Measurements from ENCODE around the gene SPOUT1. TPM values are rescaled to one million over a fixed set of nuclear protein-coding genes. Genes with fewer than 3 reads are reported as not detected.

SPOUT1 gene
- total RNA-seq, 1 experiment from 2014 or later = 59.6 TPM

DNA sequence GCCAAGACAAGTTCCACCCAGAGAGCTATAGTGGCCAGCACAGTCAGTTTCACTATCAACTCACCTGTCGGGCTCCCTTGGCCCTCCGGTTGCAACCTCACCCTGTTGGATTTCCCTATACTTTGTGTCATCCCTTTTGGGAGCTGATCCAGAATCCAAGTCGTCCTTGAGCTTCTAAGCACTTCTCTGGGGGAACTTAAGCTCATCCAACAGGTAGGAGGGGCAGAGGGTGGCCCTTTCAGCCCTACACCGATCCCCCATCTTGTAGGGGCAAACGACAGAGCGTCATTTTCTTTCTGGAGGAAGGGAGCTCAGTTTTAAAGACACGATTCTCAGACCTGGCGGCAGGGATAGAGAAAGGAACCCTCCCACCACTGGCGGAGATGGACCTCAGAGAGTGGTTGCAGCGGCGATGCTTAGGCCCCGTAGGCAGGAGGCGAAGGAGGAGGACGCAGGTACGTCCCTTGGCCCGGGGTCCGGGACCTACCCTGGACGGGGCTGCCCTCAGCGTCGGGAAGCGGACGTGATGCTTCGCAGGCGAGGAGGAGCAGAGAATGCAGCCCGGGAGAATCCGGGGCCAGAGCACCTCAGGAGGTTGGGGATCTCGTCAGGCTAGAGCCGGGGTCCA is 58.4 kb downstream of the SPOUT1 start:
- Histone ChIP-seq H4K20me1 (ENCODE audit: insufficient read depth) (no peaks in the 10 kb centered on the region), H3K79me2 (ENCODE audit: low read depth) (peaks cover 31% of the 10 kb centered on the region), H2AFZ (peak overlapping the region; percentile 85), H3K9me2 (ENCODE audit: insufficient read depth) (no peaks in the 10 kb centered on the region), H3F3A (ENCODE audit: insufficient read depth, low read depth) (peaks cover 34% of the 10 kb centered on the region), H3K4me2 (peak overlapping the region; percentile 89), H3K27me3 (ENCODE audit: insufficient read depth, low read depth) (no peaks in the 10 kb centered on the region), H3K9me3 (ENCODE audit: insufficient read depth, low read depth) (no peaks in the 10 kb centered on the region), H3K27ac (peak overlapping the region; percentile 63), H3K4me3 (peak overlapping the region; percentile 80), H3K36me3 (ENCODE audit: low read depth) (no peaks in the 10 kb centered on the region; the same call in 1 of the 2 replicates), H3K4me1 (replicated peaks; ENCODE audit: insufficient read depth) (peaks cover 11% of the 10 kb centered on the region; the same call in 1 of the 2 replicates)
- intact Hi-C loops (cut with micrococcal nuclease; ENCODE audit: unreplicated experiment) = loop anchor here (1.0 kb wide), 2 partner anchors 47 to 136 kb away; partner anchors contain the start of gene ZDHHC12
- DNase-seq = no peak
- CTCF ChIA-PET = interaction anchor here (0.6 kb wide), 2 partner anchors 108 to 322 kb away, joined by 4 to 5 read pairs; no protein-coding TSS in a partner anchor
- BruUV-seq (replicated peaks) = no TSS peak
- TF ChIP-seq EZH2 (IDR thresholded peaks at IDR 0.05; ENCODE audit: low read depth) = no peak
- TF ChIP-seq, protein P1, sequence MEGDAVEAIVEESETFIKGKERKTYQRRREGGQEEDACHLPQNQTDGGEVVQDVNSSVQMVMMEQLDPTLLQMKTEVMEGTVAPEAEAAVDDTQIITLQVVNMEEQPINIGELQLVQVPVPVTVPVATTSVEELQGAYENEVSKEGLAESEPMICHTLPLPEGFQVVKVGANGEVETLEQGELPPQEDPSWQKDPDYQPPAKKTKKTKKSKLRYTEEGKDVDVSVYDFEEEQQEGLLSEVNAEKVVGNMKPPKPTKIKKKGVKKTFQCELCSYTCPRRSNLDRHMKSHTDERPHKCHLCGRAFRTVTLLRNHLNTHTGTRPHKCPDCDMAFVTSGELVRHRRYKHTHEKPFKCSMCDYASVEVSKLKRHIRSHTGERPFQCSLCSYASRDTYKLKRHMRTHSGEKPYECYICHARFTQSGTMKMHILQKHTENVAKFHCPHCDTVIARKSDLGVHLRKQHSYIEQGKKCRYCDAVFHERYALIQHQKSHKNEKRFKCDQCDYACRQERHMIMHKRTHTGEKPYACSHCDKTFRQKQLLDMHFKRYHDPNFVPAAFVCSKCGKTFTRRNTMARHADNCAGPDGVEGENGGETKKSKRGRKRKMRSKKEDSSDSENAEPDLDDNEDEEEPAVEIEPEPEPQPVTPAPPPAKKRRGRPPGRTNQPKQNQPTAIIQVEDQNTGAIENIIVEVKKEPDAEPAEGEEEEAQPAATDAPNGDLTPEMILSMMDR (conservative IDR thresholded peaks at IDR 0.05) = no peak
- POLR2A ChIA-PET (ENCODE audit: unreplicated experiment) = interaction anchor here (0.6 to 0.8 kb wide), 5 partner anchors 47 to 724 kb away, joined by 5 to 17 read pairs (median 7); partner anchors contain the start of gene ZDHHC12

DNA sequence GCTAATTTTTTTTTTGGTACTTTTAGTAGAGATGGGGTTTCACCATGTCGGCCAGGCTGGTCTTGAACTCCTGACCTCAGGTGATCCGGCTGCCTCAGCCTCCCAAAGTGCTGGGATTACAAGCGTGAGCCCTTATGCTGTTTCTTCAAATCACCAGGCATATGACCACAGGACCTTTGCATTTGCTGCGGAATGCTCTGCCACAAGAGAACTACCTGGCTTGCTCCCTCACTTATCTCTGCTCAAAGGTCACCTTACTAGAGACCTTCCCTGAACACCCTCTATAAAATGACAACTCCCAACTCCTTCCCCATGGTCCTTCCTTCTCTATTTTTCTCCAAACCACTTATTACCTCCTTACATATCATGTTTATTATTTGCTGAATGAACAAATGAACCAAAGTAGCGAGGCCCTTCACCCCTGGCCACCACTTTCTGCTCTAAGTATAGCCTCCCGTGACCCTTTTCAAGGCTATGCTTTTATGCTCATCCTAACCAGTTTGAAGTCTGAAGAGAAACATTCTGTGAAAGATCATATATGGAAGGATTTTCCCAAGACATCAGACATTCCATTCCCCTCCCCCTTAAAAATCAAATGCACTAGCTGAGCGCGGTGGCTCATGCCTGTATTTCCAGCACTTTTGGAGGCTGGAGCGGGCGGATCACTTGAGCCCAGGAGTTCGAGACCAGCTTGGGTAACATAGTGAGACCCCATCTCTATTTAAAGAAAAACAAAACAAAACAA is 59.1 kb downstream of the SPOUT1 start:
- Histone ChIP-seq H3K27me3 (ENCODE audit: insufficient read depth, low read depth) (no peaks in the 10 kb centered on the region), H3K4me1 (replicated peaks; ENCODE audit: insufficient read depth) (peaks cover 11% of the 10 kb centered on the region; the same call in 1 of the 2 replicates), H3K27ac (peak overlapping the region; percentile 63), H3K36me3 (ENCODE audit: low read depth) (no peaks in the 10 kb centered on the region; the same call in 1 of the 2 replicates), H3K4me3 (peak overlapping the region; percentile 80), H2AFZ (peak overlapping the region; percentile 85), H3K9me3 (ENCODE audit: insufficient read depth, low read depth) (no peaks in the 10 kb centered on the region), H3K4me2 (peak overlapping the region; percentile 89), H4K20me1 (ENCODE audit: insufficient read depth) (no peaks in the 10 kb centered on the region), H3K9me2 (ENCODE audit: insufficient read depth) (no peaks in the 10 kb centered on the region), H3K79me2 (ENCODE audit: low read depth) (peaks cover 31% of the 10 kb centered on the region), H3F3A (ENCODE audit: insufficient read depth, low read depth) (peaks cover 34% of the 10 kb centered on the region)
- no peak for DNase-seq
- BruUV-seq (replicated peaks) = no TSS peak
- TF ChIP-seq EZH2 (IDR thresholded peaks at IDR 0.05; ENCODE audit: low read depth) = no peak
- TF ChIP-seq, protein P1 (conservative IDR thresholded peaks at IDR 0.05) = no peak
- ChIA-PET POLR2A (ENCODE audit: unreplicated experiment) (interaction anchor here (0.6 to 0.8 kb wide), 3 partner anchors 32 to 401 kb away, joined by 5 to 12 read pairs (median 7); partner anchors contain the start of gene ZDHHC12), CTCF (interaction anchor here (0.6 kb wide), 1 partner anchor 109 kb away, joined by 4 read pairs; no protein-coding TSS in a partner anchor)
- intact Hi-C loops (cut with micrococcal nuclease; ENCODE audit: unreplicated experiment) = loop anchor here (1.0 kb wide), 2 partner anchors 46 to 135 kb away; partner anchors contain the start of gene ZDHHC12

Other genes with a start within 250 kb of the SPOUT1 start
- 225 and 263 TPM in 2 replicates for gene DYNC2I2, start 172.9 kb downstream of the SPOUT1 start, total RNA-seq (2021)
- 539 and 738 TPM in 2 replicates for gene SET, start 140.6 kb downstream of the SPOUT1 start, total RNA-seq (2021)
- gene PKN3, start 127.3 kb downstream of the SPOUT1 start, total RNA-seq (2021) = 5.5 and 9.1 TPM in 2 replicates
- 102 and 133 TPM in 2 replicates for gene ZDHHC12, start 105.7 kb downstream of the SPOUT1 start, total RNA-seq (2021)
- 65.2 and 70.0 TPM in 2 replicates for gene ZER1, start 57.9 kb downstream of the SPOUT1 start, total RNA-seq (2021)
- gene TBC1D13, start 42.5 kb downstream of the SPOUT1 start, total RNA-seq (2021) = 38.2 and 41.9 TPM in 2 replicates
- gene ENDOG, start 11.3 kb downstream of the SPOUT1 start, total RNA-seq (2021) = 28.6 and 47.9 TPM in 2 replicates
- 26.1 and 27.6 TPM in 2 replicates for gene KYAT1, start 52.2 kb upstream of the SPOUT1 start, total RNA-seq (2021)
- gene LRRC8A, start 52.3 kb upstream of the SPOUT1 start, total RNA-seq (2021) = 90.3 and 95.7 TPM in 2 replicates
- gene PHYHD1, start 91.2 kb upstream of the SPOUT1 start, total RNA-seq (2021) = 4.2 and 6.3 TPM in 2 replicates
- gene DOLK, start 117.8 kb upstream of the SPOUT1 start, total RNA-seq (2021) = 18.0 and 19.0 TPM in 2 replicates
- 59.7 and 90.0 TPM in 2 replicates for gene NUP188, start 117.9 kb upstream of the SPOUT1 start, total RNA-seq (2021)
- 184 and 213 TPM in 2 replicates for gene SH3GLB2, start 198.5 kb upstream of the SPOUT1 start, total RNA-seq (2021)
- gene MIGA2, start 206.8 kb upstream of the SPOUT1 start, total RNA-seq (2021) = 40.7 and 48.2 TPM in 2 replicates